Measurements from ENCODE around the gene SLC2A9.
"Not testable (repeated sequence)": the region's sequence is repeated elsewhere in the genome, so short reads cannot be mapped to it uniquely, and the experiment has no call there.

SLC2A9 gene

DNA sequence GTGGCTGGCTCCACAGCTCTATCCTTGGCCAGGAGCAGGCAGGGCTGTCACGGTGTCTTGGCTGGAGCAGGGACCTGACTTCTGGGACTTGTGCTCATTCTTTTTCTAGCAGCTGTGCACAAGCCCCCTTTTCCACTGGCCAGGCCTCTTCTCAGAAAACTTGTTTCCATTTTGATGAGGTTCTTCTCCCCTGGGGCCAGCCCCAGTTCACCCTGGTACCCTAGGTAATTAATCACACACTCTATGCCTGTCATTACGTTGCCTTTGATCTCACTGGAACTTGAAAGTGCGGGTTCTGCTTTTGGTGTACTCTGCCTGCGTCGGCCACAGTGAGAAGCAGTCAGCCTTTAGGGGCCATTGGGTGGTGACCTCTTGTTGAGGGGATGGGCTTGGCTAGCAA, 213.2 kb downstream of the SLC2A9 start:
- no peak for DNase-seq

DNA sequence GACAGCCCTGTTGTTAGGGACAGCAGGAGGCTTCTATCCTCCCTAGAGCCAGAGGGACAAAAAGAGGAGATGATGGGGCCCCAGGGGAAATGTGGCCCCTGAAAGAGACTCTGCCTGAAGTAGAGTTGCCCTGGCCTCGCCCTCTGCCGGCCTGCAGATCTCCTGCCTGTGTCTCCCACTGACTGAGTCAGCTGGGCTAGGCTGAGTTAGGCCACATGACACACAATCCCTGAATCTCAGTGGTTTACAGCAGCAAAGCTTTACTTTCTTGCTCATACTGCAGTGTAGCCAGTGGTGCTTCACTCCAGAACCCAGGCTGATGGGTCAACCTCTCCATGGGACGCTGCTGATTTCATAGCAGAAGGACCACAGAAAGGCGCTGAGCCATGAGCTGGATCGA, 216.4 kb downstream of the SLC2A9 start:
- DNase-seq, result no peak

DNA sequence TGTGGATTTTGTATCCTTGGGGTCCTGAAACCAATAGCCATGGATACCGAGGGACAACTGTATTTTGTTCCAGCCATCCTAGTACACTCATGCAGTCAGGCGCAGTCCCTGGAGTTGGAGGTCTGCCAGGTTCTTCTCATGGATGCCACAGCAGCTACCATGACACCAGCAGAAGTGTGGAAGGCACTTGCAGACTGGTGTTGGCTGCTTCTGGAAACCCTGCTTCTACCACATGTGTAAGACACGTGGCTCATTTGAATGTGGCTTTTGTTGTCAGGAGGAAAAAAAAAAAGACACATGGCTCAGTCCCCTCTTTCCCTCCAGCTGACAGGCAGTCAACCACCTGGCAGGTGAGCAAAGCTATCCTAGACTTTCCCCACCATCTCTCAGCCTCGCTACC, 220.4 kb downstream of the SLC2A9 start:
- no peak for DNase-seq

DNA sequence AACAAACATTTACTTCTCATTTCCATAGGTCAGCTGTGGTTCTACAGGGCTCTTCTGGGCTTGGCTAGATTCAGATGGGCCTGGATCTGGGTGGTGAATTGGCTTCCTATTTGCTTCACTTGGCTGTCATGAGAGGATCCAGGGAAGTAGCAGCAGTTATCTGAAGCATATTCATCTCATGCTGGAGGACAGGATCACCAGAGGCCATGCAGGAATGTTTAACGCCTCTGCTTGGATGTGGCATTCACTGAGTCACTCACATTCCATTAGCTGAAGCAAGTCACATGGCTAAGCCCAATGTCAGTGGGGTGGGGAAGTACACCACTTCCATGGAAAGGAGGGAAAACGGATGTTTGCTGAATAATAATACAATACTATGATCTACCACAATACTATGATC, 224.7 kb downstream of the SLC2A9 start:
- DNase-seq, result not testable (repeated sequence)

DNA sequence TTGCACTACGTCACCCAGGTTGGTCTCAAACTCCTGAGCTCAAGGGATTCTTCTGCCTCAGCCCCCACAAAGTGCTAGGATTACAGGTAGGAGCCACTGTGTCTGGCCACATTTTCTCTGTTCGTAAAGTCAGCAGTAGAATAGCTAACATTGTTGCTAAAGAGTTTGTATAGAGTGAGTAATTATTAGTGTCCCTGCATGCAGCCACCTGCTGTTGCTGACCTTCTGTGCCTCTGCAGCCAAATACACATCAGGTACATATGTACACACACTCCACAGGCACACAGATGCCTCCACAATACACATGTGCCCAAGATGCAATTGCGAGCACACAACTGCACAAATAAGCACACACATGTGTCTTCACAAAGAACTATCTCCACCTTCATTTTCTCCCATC, 228.9 kb downstream of the SLC2A9 start:
- no peak for DNase-seq

DNA sequence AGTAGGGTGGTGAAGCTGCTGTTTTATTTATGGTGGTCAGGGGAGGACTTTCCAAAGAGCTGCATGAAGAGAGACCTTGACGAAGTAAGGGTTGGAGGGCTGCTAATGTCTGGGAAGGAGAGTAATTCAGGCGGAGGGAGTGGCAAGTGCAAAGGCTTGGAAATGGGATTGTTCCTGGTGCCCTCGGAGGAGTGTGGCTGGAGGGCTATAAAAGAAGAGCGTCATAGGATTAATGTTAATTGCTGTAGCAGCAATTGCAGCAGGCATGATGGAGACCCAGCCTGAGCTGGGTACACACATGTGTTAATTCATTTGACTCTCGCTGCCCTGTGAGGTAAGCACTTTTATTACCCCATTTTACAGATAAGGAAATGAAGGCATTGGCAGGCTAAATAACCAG, 235.4 kb downstream of the SLC2A9 start:
- DNase-seq, result not testable (repeated sequence)

DNA sequence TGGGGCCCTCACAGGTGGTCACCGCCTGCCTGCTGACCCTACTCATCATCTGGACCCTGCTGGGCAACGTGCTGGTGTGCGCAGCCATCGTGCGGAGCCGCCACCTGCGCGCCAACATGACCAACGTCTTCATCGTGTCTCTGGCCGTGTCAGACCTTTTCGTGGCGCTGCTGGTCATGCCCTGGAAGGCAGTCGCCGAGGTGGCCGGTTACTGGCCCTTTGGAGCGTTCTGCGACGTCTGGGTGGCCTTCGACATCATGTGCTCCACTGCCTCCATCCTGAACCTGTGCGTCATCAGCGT, 239.2 kb downstream of the SLC2A9 start:
- no peak for DNase-seq

DNA sequence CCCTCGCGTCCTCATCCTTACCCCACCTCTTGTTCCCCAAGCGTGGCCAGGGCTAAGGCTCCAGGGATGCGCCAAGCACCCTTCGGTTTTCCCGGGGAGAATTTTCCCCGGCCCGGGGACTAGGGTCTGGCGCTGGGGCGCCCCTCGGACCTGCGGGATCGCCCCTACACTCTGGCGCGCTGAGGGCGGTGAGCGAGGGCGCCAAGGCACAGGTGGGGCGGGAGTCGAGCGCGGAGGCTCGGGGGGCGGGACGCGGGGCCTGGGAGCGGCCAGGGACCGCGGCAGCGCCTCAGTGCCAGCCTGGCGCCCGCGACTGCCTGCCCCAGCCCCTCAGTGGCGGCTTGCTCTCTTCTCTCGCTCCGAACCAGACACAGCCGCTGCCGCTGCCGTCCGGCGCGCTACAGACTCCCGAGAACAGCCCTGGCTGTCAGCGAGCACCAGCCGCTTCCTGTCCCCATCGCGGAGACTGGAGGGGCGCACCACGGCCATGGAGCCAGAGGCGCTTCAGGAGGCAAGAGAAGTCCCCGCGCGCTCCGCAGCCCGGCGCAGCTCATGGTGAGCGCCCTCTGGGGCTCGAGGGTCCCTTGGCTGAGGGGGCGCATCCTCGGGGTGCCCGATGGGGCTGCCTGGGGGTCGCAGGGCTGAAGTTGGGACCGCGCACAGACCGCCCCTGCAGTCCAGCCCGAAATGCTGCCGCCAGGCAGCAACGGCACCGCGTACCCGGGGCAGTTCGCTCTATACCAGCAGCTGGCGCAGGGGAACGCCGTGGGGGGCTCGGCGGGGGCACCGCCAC, 239.8 kb downstream of the SLC2A9 start, which contains the start of gene DRD5:
Gene DRD5 (plus strand): TSS at position 292 of the 793 bp plus-strand sequence. CDS start 396 bp downstream, at position 688.
- DNase-seq, result no peak
